ENCODE data around the gene TMC8.
A peak's percentile ranks its signal among the peaks of the same experiment; 100 is the strongest.
"Not testable (repeated sequence)": the region's sequence is repeated elsewhere in the genome, so short reads cannot be mapped to it uniquely, and the experiment has no call there.

Gene TMC8

DNA sequence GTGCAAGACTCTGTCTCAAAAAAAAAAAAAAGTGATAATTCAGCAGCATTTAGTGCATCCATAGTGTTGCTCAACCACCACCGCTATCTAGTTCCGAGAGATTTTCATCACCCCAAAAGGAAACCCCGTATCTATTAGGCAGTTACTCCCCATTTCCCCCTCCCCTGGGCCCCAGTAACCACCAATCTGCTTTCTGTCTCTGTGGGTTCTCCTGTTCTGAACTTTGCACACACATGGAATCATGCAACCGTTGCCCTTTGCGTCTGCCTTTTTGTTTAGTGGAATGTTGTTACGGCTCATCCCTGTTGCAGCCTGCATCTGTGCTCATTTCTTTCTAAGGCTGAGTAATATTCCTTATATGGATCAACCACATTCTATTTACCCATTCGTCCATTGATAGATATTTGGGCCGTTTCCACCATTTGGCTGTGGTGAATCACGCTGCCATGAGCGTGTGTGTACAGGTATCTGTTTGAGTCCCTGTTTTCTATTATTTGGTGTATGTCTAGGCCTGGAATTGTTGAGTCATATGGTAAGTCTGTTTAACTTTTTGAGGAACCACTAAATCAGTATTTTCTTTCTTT is 29.1 kb downstream of the TMC8 start:
- DNase-seq: no peak

GRCh38 chr17:78163881-78164747 is 33.5 kb downstream of the TMC8 start:
- no peak for DNase-seq

DNA sequence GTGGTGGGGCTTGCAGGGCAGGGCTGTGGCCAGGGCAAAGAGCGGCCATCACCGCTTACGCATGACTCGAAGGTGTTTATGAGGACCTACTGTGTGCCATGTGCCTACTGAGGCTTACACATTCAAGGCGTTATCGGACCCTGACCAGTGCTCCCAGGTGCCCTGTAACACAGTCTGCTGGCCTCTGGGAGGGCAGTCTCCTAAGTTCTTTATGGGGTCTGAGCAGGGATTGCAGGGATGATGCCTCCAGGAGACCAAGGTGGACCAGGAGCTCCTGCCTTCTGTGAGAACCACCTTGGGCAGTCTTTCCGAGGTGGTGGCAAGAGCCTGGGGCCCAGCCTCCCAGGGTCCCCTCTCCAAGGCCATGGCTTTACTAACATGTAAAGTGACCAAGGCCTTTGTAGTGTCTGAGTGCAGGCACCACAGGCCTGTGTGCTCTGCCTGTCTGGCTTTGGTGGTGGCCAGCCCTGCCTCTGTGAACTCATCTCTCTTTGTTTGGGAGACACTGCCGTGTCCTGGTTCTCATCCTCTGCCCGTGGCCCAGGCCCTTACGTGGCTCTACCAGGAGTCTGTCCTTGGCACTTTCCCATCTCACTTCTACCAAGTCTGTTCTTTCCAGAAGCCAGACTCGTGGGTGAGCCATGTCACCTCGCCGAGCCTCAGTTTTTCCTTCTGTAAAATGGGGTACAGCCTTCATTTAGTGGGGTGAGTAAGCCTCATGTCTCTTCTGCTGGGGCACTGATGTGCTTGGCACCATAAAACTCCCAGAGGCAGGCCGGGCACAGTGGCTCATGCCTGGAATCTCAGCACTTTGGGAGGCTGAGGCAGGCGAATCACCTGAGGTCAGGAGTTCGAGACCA is 34.4 kb downstream of the TMC8 start:
- DNase-seq: no peak

GRCh38 chr17:78166416-78166815 is 35.8 kb downstream of the TMC8 start:
- DNase-seq: no peak

- peak; percentile 47 to 91 for DNase-seq
Measured at GRCh38 chr17:78168242-78168902, 37.8 kb downstream of the TMC8 start, which contains the start of gene SYNGR2. Gene SYNGR2, plus strand, starts transcription at chr17:78168581. Its CDS starts 36 bp downstream, at chr17:78168617.

DNA sequence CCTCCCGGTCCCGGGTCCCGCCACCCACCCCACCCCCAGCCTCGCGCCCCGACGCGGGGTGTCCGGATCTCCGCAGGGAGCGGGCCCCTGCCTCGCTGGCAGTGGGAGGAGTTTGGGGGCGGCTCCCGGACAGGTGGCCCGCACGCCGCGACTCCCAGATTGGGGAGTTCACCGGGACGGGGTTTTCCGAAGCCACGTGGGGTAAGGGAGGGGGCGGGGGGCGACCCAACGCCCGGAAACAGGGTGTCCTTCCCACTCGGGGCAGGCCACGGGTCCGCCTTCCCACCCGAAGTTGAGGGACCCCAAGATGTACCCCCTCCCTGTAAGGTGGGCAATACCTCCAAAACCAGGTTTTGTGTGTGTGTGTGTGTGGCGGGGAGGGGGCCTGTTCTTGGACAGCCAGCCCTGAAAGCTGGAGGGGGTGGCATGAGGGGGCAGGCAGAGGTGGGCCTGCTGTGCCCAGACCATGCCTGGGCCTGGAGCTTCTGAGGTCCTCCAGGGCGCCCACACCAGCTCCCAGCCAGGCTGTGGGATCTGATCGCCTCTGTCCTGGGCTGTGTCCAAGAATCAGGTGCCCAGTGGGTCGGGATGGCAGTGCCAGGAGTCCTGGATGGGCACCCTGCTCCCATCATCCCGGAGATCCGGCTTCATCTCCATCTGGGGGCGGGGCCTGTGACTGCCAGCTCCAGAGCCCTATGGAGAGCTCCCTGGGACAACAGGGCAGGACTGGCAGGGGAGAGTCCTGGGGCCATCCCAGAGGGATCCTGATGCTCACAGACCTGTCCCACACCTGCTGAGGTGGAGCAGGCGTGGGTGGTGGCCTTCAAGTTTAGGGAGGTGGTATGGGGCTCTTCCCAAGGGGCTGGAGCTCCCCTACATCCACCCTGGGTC is 38.6 kb downstream of the TMC8 start:
- peak; percentile 54 to 76 for DNase-seq

DNA sequence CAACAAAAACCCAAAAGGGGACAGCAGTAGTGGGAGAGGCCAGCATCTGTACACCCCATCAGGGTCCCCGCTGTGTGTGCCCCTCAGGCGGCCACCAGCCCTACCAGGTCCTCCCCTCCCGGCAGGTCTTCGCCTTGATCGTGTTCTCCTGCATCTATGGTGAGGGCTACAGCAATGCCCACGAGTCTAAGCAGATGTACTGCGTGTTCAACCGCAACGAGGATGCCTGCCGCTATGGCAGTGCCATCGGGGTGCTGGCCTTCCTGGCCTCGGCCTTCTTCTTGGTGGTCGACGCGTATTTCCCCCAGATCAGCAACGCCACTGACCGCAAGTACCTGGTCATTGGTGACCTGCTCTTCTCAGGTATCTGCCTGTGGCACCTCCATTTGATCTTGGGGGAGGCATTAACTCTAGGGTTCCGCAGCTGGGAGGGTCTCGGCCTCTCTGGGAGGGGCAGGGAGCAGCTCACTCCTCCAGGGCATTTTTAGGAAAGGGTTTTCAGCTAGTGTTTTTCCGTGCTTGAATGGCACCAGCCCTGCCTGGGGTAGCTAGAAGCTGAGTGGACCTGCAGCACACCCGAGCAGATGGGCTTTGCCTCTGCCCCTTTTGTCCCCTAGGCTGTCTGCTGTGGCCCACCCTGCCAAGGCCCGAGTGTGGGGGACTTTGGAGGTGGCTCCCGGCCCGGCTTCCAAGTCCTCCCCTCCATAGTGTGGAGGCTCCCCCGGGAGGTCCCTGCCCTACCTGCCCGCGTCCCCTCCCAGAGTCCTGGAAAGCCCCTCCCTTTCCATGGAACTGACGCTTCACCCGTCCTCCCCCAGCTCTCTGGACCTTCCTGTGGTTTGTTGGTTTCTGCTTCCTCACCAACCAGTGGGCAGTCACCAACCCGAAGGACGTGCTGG is 40.4 kb downstream of the TMC8 start:
- DNase-seq: no peak

DNA sequence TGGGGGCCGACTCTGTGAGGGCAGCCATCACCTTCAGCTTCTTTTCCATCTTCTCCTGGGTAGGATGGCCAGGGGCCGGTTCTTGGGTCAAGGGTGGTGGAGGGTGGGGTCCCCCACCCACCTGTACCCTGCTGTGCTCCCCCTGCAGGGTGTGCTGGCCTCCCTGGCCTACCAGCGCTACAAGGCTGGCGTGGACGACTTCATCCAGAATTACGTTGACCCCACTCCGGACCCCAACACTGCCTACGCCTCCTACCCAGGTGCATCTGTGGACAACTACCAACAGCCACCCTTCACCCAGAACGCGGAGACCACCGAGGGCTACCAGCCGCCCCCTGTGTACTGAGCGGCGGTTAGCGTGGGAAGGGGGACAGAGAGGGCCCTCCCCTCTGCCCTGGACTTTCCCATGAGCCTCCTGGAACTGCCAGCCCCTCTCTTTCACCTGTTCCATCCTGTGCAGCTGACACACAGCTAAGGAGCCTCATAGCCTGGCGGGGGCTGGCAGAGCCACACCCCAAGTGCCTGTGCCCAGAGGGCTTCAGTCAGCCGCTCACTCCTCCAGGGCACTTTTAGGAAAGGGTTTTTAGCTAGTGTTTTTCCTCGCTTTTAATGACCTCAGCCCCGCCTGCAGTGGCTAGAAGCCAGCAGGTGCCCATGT is 41.1 kb downstream of the TMC8 start:
- not testable (repeated sequence) for DNase-seq

DNA sequence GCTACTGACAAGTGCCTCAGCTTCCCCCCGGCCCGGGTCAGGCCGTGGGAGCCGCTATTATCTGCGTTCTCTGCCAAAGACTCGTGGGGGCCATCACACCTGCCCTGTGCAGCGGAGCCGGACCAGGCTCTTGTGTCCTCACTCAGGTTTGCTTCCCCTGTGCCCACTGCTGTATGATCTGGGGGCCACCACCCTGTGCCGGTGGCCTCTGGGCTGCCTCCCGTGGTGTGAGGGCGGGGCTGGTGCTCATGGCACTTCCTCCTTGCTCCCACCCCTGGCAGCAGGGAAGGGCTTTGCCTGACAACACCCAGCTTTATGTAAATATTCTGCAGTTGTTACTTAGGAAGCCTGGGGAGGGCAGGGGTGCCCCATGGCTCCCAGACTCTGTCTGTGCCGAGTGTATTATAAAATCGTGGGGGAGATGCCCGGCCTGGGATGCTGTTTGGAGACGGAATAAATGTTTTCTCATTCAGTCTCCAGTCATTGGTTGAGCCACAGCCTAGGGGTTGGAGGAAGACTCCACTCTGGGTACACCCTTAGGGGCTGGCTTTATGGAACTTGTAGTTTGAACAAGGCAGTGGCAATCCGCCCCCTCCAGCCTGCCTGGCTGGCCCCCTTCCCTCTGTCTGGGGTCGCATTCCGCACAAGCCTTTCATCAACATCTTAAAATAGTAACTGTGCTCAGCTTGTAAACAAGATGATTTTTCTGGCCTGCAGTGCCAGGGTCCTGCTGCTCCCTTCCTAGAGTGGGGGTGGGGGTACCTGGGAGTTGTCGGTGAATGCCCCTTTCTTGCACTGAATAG is 41.9 kb downstream of the TMC8 start:
- no peak for DNase-seq

DNA sequence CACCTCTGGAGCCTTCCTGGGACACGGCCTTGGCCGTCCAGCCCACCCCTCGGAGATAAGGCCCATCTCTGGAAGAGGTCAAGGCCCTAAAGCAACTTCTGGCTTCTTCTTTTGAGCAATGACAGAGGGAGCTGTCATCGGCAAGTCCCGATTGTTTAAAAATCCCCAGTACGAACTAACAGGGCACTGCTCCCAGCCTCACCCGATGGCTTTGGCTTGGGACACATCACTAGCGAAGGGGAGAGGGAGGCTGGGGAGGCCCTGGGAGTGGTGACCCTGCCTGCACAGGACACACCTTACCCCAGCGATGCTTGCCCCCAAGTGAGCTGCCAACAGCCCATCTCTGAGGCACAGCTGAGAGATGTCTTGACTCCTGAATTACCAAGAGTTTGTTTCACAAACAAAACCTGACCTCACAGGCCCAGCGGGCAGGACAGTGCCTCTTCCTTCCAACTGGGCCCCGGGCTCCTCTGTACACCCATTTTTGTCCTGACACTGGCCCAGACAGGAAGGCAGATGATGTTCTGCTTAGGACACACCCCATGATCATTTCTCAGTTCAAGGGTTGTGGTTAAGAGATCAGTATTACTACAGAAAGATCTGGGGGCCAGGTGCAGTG is 42.6 kb downstream of the TMC8 start:
- no peak for DNase-seq

DNA sequence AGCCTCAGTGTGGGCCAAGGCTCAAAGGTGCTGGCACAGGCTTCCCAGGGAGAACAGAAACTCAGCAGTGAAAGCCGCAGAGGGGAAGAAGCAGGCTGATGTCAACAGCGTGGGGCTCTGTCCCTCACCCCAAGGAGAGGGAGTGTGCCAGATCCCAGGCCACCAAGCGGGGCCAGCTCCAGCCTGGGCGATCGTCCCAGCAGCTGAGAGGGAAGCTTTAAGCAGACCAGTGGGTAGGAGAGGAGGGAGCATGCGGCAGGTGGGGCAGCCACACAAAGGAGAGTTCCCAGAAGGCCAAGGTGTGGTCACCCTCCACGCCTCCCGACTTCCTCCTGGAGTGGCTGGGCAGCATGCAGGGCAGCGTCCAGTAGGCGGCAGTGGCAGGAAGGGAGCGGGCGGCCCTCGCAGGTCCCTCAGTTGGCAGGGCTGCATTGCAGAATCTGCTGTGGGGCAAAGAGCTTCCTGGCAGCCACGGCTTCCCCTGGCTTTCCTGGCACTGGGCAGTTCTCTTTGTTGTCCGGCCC is 43.8 kb downstream of the TMC8 start:
- DNase-seq: peak; percentile 89 to 95

- peak; percentile 84 to 88 for DNase-seq
Measured at GRCh38 chr17:78174870-78175642, 44.5 kb downstream of the TMC8 start.

GRCh38 chr17:78175643-78175981 is 45.0 kb downstream of the TMC8 start:
- DNase-seq: no peak

DNA sequence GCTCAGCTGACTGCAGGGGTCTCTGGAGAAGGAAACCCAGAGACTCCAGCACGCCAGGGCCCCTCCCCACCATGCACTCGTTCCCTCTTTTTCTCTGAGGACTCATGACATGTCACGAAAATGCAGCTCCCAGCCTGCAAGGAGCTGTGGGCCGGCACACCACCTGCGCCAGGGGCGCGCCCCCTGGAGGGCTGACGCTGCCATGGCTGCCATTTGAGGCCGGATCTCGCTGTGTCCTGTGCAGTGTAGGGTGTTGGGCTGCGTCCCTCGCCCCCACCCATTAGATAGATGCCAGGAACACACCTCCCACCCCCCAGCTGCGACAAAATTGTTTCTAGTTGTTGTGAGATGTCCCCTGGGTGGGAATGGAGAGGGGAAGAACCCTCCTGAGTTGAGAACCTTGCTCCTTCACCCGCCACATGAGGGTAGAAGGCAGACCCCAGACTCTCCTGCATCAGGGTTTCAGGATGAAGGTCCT is 46.0 kb downstream of the TMC8 start:
- peak; percentile 69 to 78 for DNase-seq

DNA sequence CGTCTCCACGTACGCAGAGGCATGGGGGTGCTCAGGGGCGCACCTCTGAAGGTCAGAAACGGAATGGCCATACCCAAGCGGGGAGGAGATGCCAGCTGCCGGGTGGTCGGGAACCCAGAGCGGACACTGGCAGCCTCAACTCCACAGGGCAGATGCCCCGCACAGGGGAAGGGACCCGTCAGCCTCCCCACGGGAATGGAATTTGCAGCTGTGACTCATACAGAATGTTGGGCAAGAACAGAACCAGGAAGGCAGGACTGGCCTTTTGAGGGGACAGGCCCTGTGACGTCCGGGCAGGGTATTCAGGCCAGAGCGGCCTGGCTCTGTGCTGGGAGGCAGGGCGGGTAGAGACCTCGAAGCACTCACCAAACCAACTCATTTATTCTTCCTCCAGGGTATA is 48.8 kb downstream of the TMC8 start:
- DNase-seq: no peak

DNA sequence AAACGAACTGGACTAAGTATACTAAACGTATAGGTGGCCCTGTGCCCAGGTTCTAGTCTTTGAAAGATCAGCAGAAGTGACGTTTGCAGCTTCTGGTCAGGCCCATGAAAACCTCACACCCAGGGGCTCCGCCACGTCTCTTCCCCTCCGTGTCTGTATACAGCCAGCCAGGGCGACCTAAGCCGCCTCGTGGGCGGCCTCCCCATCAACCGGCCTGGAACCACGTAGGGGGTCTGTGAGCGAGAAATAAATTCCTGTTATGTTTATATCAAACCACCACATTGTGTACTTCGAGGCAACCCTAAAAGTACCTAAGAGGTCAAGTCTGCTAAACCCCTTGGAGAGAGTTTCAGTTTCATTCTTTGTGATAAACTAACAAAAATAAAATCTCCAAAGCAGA is 49.5 kb downstream of the TMC8 start:
- no peak for DNase-seq

DNA sequence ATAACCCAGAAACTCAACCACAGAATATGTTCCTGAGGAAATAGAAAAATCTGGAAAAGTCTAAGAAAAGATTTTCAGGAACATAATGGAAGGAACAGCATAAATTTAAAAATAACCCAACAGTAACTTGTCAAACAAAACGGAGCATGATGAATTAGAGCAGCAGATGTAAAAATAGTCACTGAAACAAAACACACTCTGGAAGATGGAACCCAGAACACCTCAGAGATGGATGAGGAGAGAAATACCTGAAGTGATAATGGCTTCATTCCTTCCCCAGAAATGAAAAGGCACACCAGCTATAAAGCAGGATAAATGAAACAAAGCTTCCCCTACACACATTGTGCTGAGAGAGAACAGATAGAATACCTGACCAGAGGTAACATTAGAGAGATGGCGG is 49.9 kb downstream of the TMC8 start:
- DNase-seq: no peak

DNA sequence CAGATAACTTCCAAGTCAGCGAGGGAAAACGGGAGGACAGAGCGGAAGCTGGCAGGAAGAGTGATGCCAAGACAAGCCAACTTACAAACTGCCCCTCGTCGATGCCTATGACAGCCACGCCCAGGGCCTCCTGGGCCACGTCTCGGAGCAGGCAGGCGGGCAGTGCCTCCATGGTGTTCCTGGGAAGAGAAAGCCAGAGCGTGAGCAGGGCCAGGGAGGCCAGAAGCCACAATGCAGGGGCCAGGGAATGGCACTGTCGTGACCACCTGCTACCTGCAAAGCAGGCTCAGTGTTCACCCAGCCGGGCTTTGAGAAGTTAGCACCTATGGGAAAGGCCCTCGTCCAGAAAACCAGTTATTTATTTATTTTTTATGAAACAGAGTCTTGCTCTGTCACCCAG is 51.9 kb downstream of the TMC8 start:
- no peak for DNase-seq

All from SHP77 (cell line).